K562 (cell line): ENCODE results near the gene RERGL. TPM values are rescaled to one million over a fixed set of nuclear protein-coding genes. Genes with fewer than 3 reads are reported as not detected.

Experiments used
- ATAC-seq: fragments of 200-7000 bp; cut with Tn5 transposase; 3 replicates; pipeline ENCODE4 v1.9.1; 2020; ENCODE audit warnings: moderate library complexity
- BruUV-seq: library from RNA; stranded (reverse); fragments of 400-500 nt; replicated peaks from 2 replicates; lab custom pipeline; 2021; lab: Mats Ljungman, UMichigan
- CTCF ChIA-PET: fragments of 300-600 bp; formaldehyde crosslinking; extraction: SDS; loops from one replicate; lab custom pipeline; 2021; ENCODE audit warnings: low intra/inter-chr PET ratio; lab: Yijun Ruan, JAX
- POLR2A ChIA-PET: fragments of 300-600, 350-650 bp; sonication (Branson Sonifier 250); formaldehyde crosslinking; extraction: SDS; loops from one replicate; lab custom pipeline; 2021; ENCODE audit warnings: antibody characterized with exemption, inconsistent platforms; lab: Yijun Ruan, JAX
- DNase-seq, 4 experiments: peaks; one replicate each; pipeline versions ENCODE4 v3.0.0 to v3.0.0-alpha.2; 2011 to 2018; ENCODE audit warnings: low spot score in 3 of 4, mixed read lengths in 3 of 4; ENCODE audit errors: extremely low read depth in 1 of 4
- FAIRE-seq: peaks from 2 replicates; lab custom pipeline; 2011; peaks lifted over from hg19 to GRCh38; lab: Jason Lieb, UNC
- H2AFZ ChIP-seq: 2 replicates; pipeline ENCODE4 v1.6.0; 2011; ENCODE audit warnings: low read depth, low read length, control low read depth, inconsistent platforms
- H3K27ac ChIP-seq: fragments of 200-600 bp; 3 replicates; pipeline ENCODE4 v1.8.0; 2011; ENCODE audit warnings: low read depth, mild to moderate bottlenecking, control low read depth, inconsistent platforms, low read length, moderate library complexity, mixed read lengths; ENCODE audit errors: extremely low read depth
- H3K27me3 ChIP-seq, 2 experiments: fragments of 300-600 bp in 1 of 2; 2 replicates in 1 of 2; 3 replicates in 1 of 2; pipeline versions ENCODE4 v1.6.0 to v1.8.0; 2011; ENCODE audit warnings: inconsistent platforms in 2 of 2, low read length in 2 of 2, mild to moderate bottlenecking in 1 of 2, mixed read lengths in 1 of 2, moderate library complexity in 1 of 2; ENCODE audit not compliant: control insufficient read depth in 2 of 2, insufficient read depth in 2 of 2
- H3K36me3 ChIP-seq: fragments of 300-600 bp; 3 replicates; pipeline ENCODE4 v1.8.0; 2011; ENCODE audit warnings: mild to moderate bottlenecking, low read length, inconsistent platforms; ENCODE audit not compliant: control insufficient read depth, insufficient read depth
- H3K4me1 ChIP-seq, 2 experiments: fragments of 200-600 bp in 1 of 2; replicated peaks in 1 of 2; 2 replicates in 1 of 2; 3 replicates in 1 of 2; pipeline versions ENCODE4 v1.5.1 to v1.8.0; 2011; ENCODE audit warnings: inconsistent platforms in 2 of 2, low read length in 2 of 2, mild to moderate bottlenecking in 1 of 2, mixed read lengths in 1 of 2, moderate library complexity in 1 of 2; ENCODE audit not compliant: control insufficient read depth in 2 of 2, insufficient read depth in 2 of 2
- H3K4me2 ChIP-seq: 2 replicates; pipeline ENCODE4 v1.6.1; 2011; ENCODE audit warnings: low read length, control low read depth, inconsistent platforms, mixed read lengths; ENCODE audit not compliant: insufficient read depth
- H3K4me3 ChIP-seq: fragments of 200-600 bp; sonication (generic), shearing (Covaris generic); 2 replicates; pipeline ENCODE4 v1.5.1; 2016; ENCODE audit warnings: control low read depth, inconsistent platforms
- H3K79me2 ChIP-seq: fragments of 200-600 bp; 3 replicates; pipeline ENCODE4 v1.8.0; 2011; ENCODE audit warnings: low read length, inconsistent platforms; ENCODE audit not compliant: control insufficient read depth, insufficient read depth
- H3K9ac ChIP-seq, 2 experiments: 2 replicates each; pipeline versions ENCODE4 v1.6.0 to v1.6.1; 2011; ENCODE audit warnings: low read depth in 2 of 2, low read length in 2 of 2, control low read depth in 1 of 2, inconsistent platforms in 1 of 2, mild to moderate bottlenecking in 1 of 2, mixed read lengths in 1 of 2; ENCODE audit not compliant: insufficient read depth in 1 of 2
- H3K9me1 ChIP-seq: one replicate; pipeline ENCODE4 v1.6.0; 2011; ENCODE audit warnings: inconsistent platforms, mild to moderate bottlenecking, low read length, moderate library complexity; ENCODE audit not compliant: control insufficient read depth, insufficient read depth
- H3K9me3 ChIP-seq: replicated peaks from 2 replicates; pipeline ENCODE4 v1.5.1; 2011; ENCODE audit warnings: low read depth, low read length, inconsistent platforms; ENCODE audit not compliant: control insufficient read depth, insufficient read depth
- H4K20me1 ChIP-seq: replicated peaks from 2 replicates; pipeline ENCODE4 v1.6.1; 2011; ENCODE audit warnings: low read length, inconsistent platforms, mixed read lengths; ENCODE audit not compliant: control insufficient read depth, insufficient read depth
- ARID1B ChIP-seq: fragments of 450-650 bp; IDR thresholded peaks from 2 replicates; pipeline ENCODE4 v1.6.1; 2016; ENCODE audit warnings: antibody characterized with exemption, mild to moderate bottlenecking, inconsistent platforms
- FOXP4 ChIP-seq: sonication (generic); formaldehyde crosslinking; IDR thresholded peaks from 2 replicates; pipeline ENCODE4 v1.8.0; 2022; ENCODE audit warnings: mild to moderate bottlenecking, missing genetic modification reagents, borderline replicate concordance
- GTF2B ChIP-seq: IDR thresholded peaks from 2 replicates; pipeline ENCODE4 v1.6.1; 2011; ENCODE audit not compliant: insufficient read length; ENCODE audit errors: extremely low read depth
- HCFC1 ChIP-seq: IDR thresholded peaks from 2 replicates; pipeline ENCODE4 v1.6.1; 2012; ENCODE audit warnings: low read depth, low read length, improper control_type of control experiment
- HDAC8 ChIP-seq: fragments of 450-650 bp; IDR thresholded peaks from 2 replicates; pipeline ENCODE4 v1.6.1; 2016; ENCODE audit warnings: mild to moderate bottlenecking, missing genetic modification characterization, moderate library complexity, missing compliant biosample characterization
- HES1 ChIP-seq: fragments of 450-650 bp; IDR thresholded peaks from 2 replicates; pipeline ENCODE4 v1.6.1; 2016; ENCODE audit warnings: low read depth, mild to moderate bottlenecking, moderate library complexity
- LEF1 ChIP-seq: fragments of 450-650 bp; IDR thresholded peaks from 2 replicates; pipeline ENCODE4 v1.6.1; 2016; ENCODE audit warnings: mild to moderate bottlenecking
- PRDM10 ChIP-seq: fragments of 450-650 bp; IDR thresholded peaks from 2 replicates; pipeline ENCODE4 v1.6.1; 2018; ENCODE audit not compliant: partially characterized antibody
- RBBP5 ChIP-seq: fragments of 200-600 bp; sonication (generic); IDR thresholded peaks from 2 replicates; pipeline ENCODE4 v1.6.1; 2012; ENCODE audit warnings: borderline replicate concordance, mild to moderate bottlenecking, low read length, control low read depth, inconsistent platforms; ENCODE audit not compliant: insufficient read depth, poor library complexity, severe bottlenecking
- SRSF9 ChIP-seq: fragments of 200-400 bp; formaldehyde crosslinking; IDR thresholded peaks from 2 replicates; pipeline ENCODE4 v1.6.1; 2017; ENCODE audit warnings: low read depth, low read length, borderline replicate concordance
- SUPT5H ChIP-seq: fragments of 450-650 bp; IDR thresholded peaks from 2 replicates; pipeline ENCODE4 v1.6.1; 2016
- ZBTB43 ChIP-seq: sonication (generic); formaldehyde crosslinking; IDR thresholded peaks from 2 replicates; pipeline ENCODE4 v1.8.0; 2023; ENCODE audit warnings: mild to moderate bottlenecking, missing genetic modification reagents
- ZNF224 ChIP-seq: sonication (generic); formaldehyde crosslinking; IDR thresholded peaks from 2 replicates; pipeline ENCODE4 v1.8.0; 2022; ENCODE audit warnings: mild to moderate bottlenecking, missing genetic modification reagents
- WGBS: fragments of 100-300 bp; shearing (Covaris generic); methylation state at CpG from one replicate; pipeline ENCODE4 v1.1.6; 2016; ENCODE audit warnings: low coverage, mixed read lengths; ENCODE audit not compliant: insufficient coverage; ENCODE audit errors: missing lambda C conversion rate; 5-methylcytosine and 5-hydroxymethylcytosine counted together
- in situ Hi-C: fragments of 300-500 bp; cut with MboI; formaldehyde crosslinking; loops from 4 replicates; pipeline ENCODE4 v1.15.0; 2018; ENCODE audit warnings: inconsistent platforms, mixed read lengths
- intact Hi-C: fragments of 100-400 bp; cut with micrococcal nuclease; formaldehyde crosslinking; loops from 2 replicates; pipeline ENCODE4 v1.14.2; 2022
- polyA plus RNA-seq, 8 experiments: library from polyadenylated mRNA; depleted of rRNA in 4 of 8; stranded (reverse) in 5 of 8; unstranded in 3 of 8; fragments of >200 nt; fragmentation: Nextera tagmentation in 2 of 8; fragmentation: Illumina TruSeq in 1 of 8; extraction: Ambion mirVana in 2 of 8; extraction: Trizol in 1 of 8; gene quantifications; 2 replicates each; pipeline versions ENCODE4 v1.2.1 to v1.2.3, GENCODE V29; 2011 to 2014; ENCODE audit warnings: inconsistent platforms in 1 of 8, missing spikeins in 1 of 8
- total RNA-seq, 7 experiments: library from RNA; depleted of rRNA in 6 of 7; stranded (reverse); fragments of >200 nt in 6 of 7; fragmentation: Illumina TruSeq in 2 of 7; extraction: Trizol in 2 of 7; gene quantifications; 2 replicates each; pipeline versions ENCODE4 v1.2.1 to v1.2.3, GENCODE V29; 2011 to 2021; ENCODE audit warnings: low replicate concordance in 1 of 7

The RERGL gene
- total and polyA plus RNA-seq, 9 of the 15 experiments (the other 6 are each of a cell fraction or from before 2014, with no cell fraction given) = 0.11 TPM; not detected in 8

- no peak for TF ChIP-seq GTF2B
- no peak for TF ChIP-seq HDAC8 (tag)
- no peak for TF ChIP-seq PRDM10
- TF ChIP-seq, all 486 proteins: peak for 0
Measured at GRCh38 chr12:18101043-18101442, 11.1 kb upstream of the RERGL start (continued).

GRCh38 chr12:18084080-18084479, 5.9 kb downstream of the RERGL start:
- no peaks in the 10 kb centered on the region for H3K36me3 ChIP-seq
- in situ Hi-C loops (no loop called here), intact Hi-C loops (no loop called here)
- H3K79me2 ChIP-seq = no peaks in the 10 kb centered on the region
- no peaks in the 10 kb centered on the region for H3K27me3 ChIP-seq
- H3K9ac ChIP-seq = no peak overlapping the region
- H4K20me1 ChIP-seq = no peaks in the 10 kb centered on the region
- H3K9me3 ChIP-seq = no peaks in the 10 kb centered on the region
- no peaks in the 10 kb centered on the region for H3K9me1 ChIP-seq
- no TSS peak for BruUV-seq
- FAIRE-seq (no peak), ATAC-seq (no peak), DNase-seq (no peak)
- CTCF ChIA-PET = no interaction called here
- POLR2A ChIA-PET = no interaction called here
- H3K4me3 ChIP-seq = no peak overlapping the region
- WGBS = 0% methylated on average over 3 of the region's 3 CpGs
- no peak overlapping the region for H2AFZ ChIP-seq
- no peaks in the 10 kb centered on the region for H3K4me1 ChIP-seq
- no peak overlapping the region for H3K27ac ChIP-seq
- H3K4me2 ChIP-seq = no peak overlapping the region
- TF ChIP-seq ZBTB43 (no peak), SRSF9 (no peak), ARID1B (no peak), FOXP4 (CRISPR knock-in tag) (no peak), HES1 (no peak), ZNF224 (CRISPR knock-in tag) (no peak), RBBP5 (no peak), SUPT5H (no peak), LEF1 (no peak), HCFC1 (no peak)
